Kidney tubule cell (primary cell): ENCODE results near the gene SORL1.
"Not testable (repeated sequence)": the region's sequence is repeated elsewhere in the genome, so short reads cannot be mapped to it uniquely, and the experiment has no call there.

Source experiments
- DNase-seq: peaks from one replicate; pipeline ENCODE4 v3.0.0-alpha.2; 2018; ENCODE audit warnings: low spot score

SORL1 gene

DNA sequence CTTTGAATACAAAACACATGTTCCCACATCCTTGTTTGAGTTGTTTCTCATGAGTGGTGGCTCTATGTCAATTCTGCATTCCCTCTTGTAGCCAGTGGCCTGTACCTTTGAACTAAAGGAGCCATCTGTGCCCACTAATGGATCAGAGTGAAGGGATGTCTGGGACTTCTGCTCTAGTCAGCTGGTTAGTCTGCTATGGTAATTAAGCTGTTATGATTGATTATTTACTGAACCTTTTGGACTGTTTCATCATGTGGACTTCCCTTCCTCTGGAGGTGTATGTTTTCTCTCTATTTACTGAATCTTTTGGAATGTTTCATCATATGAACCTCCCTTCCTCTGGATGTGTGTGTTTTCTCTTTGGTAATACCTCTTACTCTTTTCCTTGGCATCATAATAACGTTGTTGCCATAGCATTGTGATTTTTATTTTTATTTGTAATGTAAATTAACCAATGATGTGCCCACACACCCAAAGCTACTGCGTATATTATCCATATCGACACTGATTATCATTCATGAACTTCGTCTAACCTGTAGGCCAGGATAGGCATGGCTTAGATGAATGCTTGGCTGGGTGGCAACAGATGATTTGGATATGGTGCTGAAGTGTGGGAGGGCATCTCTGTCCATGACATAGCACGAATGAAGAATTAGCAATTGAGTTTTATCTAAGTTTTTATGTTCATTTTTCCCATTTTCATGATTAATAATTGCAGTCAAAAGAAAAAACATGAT, 113.0 kb downstream of the SORL1 start:
- DNase-seq: no peak

DNA sequence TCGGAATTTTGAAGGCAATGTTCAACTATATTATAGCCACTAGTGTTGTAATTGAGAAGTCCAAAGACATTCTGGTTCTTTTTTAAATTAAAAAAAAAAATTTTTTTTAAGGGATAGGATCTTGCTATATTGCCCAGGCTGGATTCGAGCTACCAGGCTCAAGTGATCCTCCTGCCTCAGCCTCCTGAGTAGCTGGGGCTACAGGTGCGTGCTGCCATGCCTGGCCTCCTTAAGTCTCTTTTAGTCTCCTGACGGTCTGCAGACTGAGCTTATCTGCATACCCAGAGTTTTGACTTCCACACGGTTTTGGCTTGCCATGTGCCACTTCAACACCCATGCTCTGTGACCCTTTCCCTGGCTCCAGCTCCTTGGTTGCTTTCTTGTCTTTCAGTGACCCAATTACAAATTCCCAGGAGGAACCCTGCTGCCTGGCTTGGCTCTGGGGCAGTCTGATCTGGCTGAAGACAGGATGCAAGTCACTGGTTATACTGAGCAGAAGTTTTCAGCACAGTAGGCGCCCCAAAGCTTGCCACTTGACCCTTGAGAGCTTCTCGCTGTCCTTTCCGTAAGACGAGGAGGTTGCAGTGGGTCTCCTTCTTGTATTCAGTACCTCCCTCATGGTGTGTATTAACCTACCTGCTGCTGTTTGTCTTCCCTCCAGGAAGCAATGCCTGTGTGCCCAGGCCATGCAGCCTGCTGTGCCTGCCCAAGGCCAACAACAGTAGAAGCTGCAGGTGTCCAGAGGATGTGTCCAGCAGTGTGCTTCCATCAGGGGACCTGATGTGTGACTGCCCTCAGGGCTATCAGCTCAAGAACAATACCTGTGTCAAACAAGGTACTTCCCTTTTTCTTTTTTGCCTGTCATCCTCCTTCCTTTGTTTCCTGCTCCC, 114.4 kb downstream of the SORL1 start:
- DNase-seq: no peak

DNA sequence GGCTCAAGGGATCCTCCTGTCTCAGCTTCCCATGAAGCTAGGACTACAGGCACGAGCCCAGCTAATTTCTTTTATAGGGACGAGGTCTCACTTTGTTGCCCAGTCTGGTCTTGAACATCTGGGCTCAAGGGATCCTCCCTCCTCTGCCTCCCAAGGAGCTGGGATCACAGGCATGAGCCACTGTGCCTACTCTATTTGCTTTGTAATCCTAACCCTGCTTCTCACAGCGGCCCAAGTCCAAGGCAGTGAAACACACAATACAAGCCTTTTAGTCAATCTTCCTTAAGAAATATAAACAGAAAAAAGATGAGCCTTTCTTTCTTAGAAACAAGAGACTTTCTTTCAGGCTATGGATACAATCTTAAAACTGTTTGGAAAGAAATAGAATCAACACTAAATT, 115.9 kb downstream of the SORL1 start:
- DNase-seq: no peak

DNA sequence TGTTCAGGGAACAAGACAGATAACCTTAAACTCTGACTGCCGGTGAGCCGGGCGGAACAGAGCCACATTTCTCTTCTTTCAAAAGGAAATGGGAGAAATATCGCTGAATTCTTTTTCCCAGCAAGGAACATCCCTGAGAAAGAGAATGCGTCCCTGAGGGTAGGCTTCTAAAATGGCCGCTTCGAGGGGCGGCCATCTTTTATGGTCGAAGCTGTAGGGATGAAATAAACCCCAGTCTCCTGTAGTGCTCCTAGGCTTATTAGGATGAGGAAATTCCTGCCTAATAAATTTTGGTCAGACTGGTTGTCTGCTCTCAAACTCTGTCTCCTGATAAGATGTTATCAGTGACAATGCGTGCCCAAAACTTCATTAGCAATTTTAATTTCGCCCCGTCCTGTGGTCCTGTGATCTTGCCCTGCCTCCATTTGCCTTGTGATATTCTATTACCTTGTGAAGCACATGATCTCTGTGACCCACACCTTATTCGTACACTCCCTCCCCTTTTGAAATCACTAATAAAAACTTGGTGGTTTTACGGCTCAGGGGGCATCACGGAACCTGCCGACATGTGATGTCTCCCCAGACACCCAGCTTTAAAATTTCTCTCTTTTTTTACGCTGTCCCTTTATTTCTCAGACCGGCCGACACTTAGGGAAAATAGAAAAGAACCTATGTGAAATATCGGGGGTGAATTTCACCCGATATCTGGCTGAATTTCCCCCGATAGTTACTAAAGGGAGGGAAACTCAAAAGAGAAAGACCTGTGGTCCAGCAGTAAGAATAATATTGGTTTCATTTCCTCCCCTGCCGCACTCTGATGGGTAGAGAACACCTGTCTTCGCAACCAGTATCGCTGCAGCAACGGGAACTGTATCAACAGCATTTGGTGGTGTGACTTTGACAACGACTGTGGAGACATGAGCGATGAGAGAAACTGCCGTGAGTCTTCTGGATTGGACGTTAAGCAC, 117.5 kb downstream of the SORL1 start:
- not testable (repeated sequence) for DNase-seq

DNA sequence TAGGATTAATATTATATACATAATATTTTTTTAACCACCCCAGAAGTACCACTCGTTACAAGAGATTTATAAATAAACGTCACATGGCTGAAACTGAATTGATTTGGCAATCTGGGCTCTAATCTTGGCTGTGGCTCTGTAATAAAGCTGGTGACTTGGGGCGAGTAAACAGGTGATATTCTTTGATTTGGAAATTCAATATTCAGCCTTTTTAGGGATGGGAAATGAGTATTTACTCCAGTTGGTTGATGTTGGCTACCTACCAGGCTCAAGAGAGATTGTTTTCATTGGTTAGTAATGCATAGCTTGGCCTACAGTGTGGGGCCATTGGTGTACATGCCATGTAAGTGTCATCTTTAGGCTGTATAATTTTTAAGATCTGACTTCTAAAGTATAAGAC, 118.3 kb downstream of the SORL1 start:
- no peak for DNase-seq

DNA sequence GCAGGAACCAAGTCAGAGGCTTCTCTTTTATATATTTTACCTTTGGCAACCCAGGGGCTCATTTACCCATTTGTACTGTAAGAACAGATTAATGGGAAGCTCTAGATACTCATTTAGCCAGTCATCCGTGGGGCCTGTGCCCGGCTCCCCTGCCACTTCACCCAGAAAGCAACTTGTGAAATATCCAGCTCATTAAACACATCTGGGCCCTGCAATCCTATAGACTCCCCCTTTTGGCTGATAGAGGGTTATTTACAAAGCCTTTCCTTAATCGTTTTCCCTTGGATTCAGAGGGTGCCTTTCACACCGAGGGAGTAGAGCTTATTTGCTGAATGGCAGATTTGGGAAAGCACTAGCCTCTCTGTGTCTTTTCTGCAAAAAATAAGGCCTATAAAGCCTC, 119.4 kb downstream of the SORL1 start:
- no peak for DNase-seq

DNA sequence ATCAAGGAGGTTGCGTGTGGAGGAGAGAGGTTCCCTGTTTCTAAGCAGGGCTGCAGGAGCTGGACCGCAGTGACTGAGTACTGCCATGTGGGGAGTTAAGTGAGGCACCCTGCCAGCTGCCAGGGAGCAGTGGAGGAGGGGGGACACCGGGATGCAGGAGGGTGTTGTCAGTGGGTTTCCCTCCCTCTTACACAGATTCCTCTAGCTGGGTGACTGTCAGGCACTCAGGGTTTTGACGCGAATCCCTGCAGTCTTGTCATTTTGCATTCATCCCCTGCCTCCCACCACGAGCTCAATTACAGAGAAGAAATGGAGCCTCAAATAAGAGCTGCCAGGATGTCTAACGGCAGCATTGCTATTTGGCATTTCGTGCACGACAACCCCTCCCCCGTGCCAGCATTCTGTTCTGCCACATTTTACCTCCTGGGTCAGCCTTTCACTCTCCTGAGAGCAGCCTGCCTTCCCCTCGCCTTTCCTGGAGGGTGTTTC, 120.5 kb downstream of the SORL1 start:
- no peak for DNase-seq

DNA sequence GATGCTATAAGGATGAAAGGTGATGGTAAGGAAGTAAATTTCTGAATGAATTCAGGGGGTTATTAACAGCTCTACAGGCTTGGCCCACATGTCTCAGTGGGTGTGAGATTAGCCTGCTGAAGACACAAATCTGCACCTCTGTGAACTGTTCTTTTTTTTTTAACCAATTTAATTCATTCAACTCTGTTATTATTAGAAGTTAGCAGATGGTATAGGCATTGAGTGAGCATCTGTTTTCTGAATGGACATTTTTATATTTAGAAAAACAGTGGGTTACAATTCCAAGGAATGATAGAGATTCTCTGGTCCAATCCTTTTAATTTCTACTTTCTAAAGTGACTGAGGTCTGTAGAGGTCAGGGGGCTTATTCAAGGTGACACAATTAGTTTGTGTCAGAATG, 122.7 kb downstream of the SORL1 start:
- no peak for DNase-seq

DNA sequence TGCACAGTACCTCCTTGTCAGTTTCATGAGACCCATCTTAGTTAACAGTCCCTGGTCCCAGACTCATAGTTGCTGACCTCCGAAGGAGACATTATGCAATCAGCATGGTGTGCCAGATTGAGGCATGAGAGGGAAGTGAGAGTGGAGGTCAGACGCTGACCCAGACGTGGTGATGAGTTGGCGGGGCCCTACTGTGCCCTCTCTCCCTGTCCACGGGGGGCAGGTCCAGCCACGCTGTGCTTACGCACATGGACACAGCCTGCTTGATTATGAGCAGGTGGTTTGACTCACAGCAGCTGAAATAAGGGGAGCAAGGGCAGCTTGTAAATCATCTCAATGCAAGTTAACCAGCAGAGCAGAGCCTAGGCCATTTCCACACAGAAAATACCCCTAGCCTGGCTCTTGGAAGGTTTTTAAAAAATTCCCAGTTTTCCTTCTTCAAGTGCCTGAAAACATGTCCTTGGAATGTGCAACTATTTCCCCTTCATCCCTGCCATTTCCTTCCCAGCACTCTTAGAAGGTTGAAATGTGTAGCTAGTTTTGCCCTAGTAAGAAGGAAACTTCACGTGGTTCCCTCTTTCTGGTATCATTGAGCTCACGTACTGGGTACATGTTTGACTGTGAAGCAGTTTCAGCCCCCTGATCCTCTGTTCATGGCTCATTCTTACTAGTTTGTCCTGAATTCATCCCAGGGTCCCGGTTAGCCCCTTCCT, 123.3 kb downstream of the SORL1 start:
- DNase-seq: peak; percentile 79

DNA sequence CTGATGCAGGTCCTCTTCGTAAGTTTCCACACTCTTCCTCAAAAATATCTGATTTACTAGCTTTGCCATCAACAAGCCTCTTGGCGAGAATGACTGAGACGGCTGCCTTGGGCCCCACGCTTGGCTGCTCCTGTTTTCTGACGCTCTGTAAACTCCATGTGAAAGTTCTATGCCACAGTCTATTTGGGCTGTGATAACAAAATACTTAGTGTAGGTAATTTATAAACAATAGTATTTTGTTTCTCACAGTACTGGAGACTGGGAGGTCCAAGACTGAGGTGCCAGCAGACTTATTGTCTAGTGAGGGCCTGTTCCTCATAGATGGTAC, 123.8 kb downstream of the SORL1 start:
- no peak for DNase-seq

DNA sequence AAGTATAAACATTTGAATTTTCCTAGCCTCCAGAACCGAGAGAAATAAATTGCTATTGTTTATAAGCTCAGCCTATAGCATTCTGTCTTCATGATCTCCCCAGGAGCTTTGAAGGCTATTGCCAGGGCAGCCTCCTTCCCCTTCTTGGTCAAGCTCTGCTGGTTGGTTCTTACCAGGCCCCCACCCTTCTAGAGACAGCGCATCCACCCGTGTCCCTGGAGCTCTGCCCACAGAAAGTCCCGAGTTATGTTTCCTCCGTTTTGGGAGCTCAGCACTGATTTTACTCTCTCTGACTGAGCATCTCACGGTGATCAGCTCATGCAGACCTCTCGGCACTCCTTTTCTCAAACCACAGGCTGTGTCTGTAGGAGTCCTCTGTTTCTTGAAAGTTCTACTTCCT, 124.4 kb downstream of the SORL1 start:
- DNase-seq: no peak

DNA sequence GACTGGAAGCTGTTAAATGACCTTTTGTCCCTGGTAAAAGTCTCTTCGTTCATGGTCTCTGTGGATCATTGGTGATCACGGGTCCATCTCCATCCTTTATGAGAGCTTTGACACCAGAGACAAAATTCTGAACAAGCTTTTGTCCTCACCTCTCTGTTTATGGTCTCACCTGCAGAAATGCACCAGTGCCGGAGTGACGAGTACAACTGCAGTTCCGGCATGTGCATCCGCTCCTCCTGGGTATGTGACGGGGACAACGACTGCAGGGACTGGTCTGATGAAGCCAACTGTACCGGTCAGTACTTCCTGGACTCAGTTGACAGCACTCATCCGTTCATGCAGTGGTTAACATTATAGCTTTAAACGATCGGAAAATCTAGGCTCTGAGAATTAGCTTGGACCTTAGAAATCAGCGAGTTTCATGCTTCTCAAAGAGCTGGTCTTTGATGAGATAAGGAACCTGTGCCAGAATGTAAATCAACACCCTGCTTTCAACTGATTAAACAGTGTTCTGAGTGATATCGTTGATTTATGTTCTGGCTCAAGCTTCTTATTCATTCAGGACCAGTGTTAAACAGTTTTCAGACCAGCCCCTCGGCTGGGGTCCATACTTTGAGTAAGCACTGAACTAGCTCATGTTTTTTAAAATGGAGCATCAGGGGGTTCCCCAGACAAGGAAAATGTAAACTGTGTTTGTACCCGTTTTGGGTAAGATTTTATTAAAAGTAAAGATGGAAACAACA, 125.2 kb downstream of the SORL1 start:
- DNase-seq: no peak

DNA sequence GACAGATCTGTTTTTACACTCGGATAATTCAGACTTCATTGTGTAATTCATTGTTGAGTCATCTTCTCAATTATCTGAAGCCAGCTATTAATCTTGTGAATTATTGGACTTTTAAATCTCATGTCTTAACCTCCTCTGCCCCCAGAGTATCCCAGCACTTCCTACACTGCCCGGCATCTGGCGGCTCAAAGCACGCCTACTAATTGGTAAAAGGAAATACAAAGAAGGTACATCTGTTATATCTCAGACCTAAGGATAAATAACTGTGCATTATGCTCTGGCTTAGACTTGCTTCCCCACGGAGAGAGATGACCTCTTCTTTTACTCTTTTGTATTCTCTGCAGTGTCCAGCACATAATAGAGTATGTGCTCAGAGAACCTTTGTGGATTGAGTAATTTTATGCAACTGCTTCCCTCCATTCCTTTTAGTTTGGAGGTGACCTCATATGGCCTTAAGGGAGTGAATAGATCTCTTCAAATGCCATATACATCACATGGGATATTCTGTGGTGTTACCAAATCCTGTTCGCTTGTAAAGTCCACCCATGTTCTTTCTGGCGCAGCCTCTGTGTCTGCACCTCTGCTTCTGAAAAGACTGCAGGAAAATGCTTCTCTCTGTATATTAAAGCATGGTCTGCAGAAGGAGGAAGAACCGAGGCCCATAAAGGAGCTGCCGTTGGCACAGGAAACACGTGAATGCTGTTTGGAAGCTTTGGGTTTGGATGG, 126.3 kb downstream of the SORL1 start:
- no peak for DNase-seq

DNA sequence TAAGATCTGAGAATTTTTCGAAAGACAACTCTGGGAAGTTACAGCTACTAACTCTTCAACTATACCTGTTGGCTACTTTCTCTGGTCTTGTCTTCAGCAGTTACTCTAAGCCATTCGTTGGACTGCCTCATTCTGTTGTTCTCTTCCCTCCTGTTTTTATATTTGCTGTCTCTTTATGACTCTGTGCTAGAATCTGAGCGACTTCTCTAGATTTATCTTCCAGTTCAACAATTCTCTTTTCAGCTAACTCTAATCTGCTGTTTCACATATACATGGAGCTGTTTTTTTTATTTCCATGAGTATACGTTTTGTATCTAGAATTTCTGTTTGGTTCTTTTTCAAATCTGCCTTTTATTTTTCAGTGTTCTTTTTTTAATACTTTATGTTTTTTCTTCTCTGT, 128.0 kb downstream of the SORL1 start:
- DNase-seq: no peak

DNA sequence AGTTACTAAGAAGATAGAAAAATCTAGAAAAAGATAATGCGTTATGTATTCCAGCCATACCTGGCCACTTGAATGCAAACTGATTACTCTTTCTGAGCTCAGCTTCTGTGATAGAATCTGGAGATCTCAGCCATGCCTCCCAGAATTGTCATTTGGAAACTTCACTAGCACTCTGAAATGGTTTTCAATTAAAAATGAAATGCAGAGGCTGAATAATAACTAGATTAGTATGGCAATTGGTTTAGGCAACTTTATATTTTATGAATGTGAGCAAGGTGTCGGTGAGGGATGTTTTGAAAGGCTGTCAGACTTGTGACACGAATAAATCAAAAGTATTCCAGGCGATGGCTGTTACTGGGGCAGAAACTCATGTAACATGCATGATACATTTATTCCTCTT, 129.5 kb downstream of the SORL1 start:
- DNase-seq: no peak

DNA sequence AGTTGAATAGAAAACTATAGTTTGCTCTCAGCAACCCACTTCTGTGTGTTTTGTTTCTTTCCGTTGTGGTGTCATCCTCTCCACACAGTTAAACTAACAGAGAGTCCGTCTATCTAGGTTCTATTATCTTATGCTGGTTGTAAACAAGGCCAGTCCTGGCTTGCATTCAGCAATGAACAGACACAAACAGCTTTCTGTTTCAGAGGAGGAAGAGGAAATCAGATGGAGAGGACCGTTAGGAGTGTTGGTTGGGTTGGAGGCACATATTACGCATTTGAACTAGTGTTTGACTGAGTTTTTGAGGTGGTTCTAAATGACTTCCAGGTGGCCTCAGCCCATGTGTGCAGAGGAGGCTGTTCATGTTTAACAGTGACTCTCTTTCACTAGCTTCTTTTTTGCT, 130.2 kb downstream of the SORL1 start:
- no peak for DNase-seq

DNA sequence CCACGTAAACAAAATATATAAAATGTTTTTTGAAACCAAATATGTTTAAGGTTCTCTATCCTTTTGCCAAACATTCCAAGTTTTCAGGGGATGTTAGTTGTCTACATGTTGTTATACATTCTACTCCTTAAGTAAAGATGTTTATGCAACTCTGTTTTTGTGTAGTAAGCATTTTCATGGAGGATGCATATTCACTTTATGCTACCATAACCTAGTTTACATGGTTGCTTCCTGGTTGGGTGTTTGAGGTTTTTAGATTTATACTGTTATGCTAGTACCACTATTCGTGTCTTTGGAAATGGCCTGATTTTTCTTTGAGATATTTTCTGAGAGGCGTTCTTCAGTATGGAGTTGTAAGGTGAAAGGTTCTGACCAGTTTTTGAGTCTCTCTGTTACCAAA, 131.7 kb downstream of the SORL1 start:
- no peak for DNase-seq

DNA sequence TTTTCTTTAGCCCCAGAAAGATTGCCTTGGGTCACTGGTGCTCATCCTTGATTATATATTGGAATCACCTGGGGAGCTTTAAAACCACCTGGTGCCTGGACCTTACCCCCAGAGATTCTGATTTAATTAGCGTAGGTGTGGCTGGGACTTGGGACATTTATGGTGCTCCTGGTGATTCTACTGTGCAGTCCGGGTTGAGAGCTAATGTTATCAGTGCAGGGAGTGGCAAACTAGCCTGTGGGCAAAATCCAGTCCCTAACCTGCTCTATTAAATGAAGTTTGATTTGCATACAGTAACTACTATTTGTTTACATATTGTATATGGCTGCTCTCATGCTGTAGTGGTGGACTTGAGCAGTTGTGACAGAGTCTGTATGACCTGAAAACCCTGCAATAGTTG, 134.6 kb downstream of the SORL1 start:
- no peak for DNase-seq

DNA sequence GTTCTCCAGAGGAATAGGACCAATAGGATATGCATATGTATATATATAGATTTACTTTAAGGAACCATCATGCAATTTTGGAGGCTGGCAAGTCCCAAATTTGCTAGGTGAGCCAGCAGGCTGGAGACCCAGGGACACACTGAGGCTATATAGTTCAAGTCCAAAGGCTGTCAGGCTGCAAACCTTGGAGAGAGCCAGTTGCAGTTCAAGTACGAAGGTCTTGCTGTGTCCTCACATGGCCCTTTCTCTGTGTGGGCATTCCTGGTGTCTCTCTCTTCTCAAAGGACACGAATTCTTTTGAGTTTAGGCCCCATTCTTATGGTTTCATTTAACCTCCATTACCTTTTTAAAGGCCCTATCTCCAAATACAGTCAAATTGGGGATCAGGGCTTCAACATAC, 135.1 kb downstream of the SORL1 start:
- DNase-seq: no peak

DNA sequence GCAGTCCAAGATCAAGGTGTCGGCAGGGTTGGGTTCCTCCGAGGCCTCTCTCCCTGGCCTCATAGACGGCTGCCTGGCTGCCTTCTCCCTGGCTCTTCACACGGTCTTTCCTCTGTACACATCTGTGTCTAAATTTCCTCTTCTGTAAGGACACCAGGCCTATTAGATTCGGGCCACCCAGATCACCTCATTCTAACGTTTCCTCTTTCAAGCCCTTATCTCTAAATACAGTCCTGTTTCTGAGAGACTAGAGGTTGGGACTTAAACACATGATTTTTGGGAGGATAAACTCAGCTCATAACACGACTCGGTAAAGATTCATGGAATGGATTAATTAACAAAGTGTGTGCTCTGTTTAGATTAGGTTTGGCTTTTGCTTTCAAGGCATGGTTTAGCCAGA, 136.6 kb downstream of the SORL1 start:
- DNase-seq: no peak
